Effector memory CD4-positive, alpha-beta T cell (primary cell): ENCODE data around the gene MAPKAP1.

ENCODE experiments used
- DNase-seq, 3 donors: peaks; one replicate each; pipeline ENCODE4 v3.0.0-alpha.2; 2020
- H3K27ac ChIP-seq: 2 replicates; pipeline ENCODE4 v1.7.0; 2013; ENCODE audit warnings: mild to moderate bottlenecking, low read length, moderate library complexity; ENCODE audit not compliant: insufficient read depth, poor library complexity, severe bottlenecking
- H3K27me3 ChIP-seq: replicated peaks from 2 replicates; pipeline ENCODE4 v1.7.0; 2013; ENCODE audit warnings: mild to moderate bottlenecking, low read length; ENCODE audit not compliant: insufficient read depth, control insufficient read depth, poor library complexity, severe bottlenecking
- H3K36me3 ChIP-seq: 2 replicates; pipeline ENCODE4 v1.7.0; 2013; ENCODE audit warnings: mild to moderate bottlenecking, low read length, moderate library complexity; ENCODE audit not compliant: control insufficient read depth, insufficient read depth
- H3K4me1 ChIP-seq: 2 replicates; pipeline ENCODE4 v1.7.0; 2013; ENCODE audit warnings: low read length, mild to moderate bottlenecking; ENCODE audit not compliant: control insufficient read depth, insufficient read depth, poor library complexity, severe bottlenecking
- H3K4me3 ChIP-seq: 2 replicates; pipeline ENCODE4 v1.7.0; 2013; ENCODE audit warnings: low read length, low read depth, mild to moderate bottlenecking; ENCODE audit not compliant: insufficient read depth, poor library complexity, severe bottlenecking
- H3K9me3 ChIP-seq: 2 replicates; pipeline ENCODE4 v1.7.0; 2013; ENCODE audit warnings: mild to moderate bottlenecking, low read length, moderate library complexity; ENCODE audit not compliant: control insufficient read depth

The MAPKAP1 gene

GRCh38 chr9:125440411-125440810 is 266.6 kb downstream of the MAPKAP1 start:
- Histone ChIP-seq H3K27ac (no peak overlapping the region), H3K27me3 (no peaks in the 10 kb centered on the region), H3K9me3 (no peaks in the 10 kb centered on the region), H3K4me1 (no peaks in the 10 kb centered on the region), H3K4me3 (no peak overlapping the region), H3K36me3 (peaks cover 24% of the 10 kb centered on the region)
- DNase-seq: no peak

GRCh38 chr9:125439434-125440272 is 267.4 kb downstream of the MAPKAP1 start:
- Histone ChIP-seq H3K27me3 (no peaks in the 10 kb centered on the region), H3K4me3 (no peak overlapping the region), H3K36me3 (peaks cover 20% of the 10 kb centered on the region), H3K4me1 (no peaks in the 10 kb centered on the region), H3K27ac (no peak overlapping the region), H3K9me3 (no peaks in the 10 kb centered on the region)
- DNase-seq: no peak

GRCh38 chr9:125438506-125439433 is 268.2 kb downstream of the MAPKAP1 start:
- H3K27ac ChIP-seq: no peak overlapping the region
- H3K9me3 ChIP-seq: no peaks in the 10 kb centered on the region
- H3K36me3 ChIP-seq: peaks cover 16% of the 10 kb centered on the region
- DNase-seq: no peak
- no peak overlapping the region for H3K4me3 ChIP-seq
- H3K27me3 ChIP-seq: no peaks in the 10 kb centered on the region
- no peaks in the 10 kb centered on the region for H3K4me1 ChIP-seq

GRCh38 chr9:125437771-125438221 is 269.2 kb downstream of the MAPKAP1 start:
- H3K27me3 ChIP-seq: no peaks in the 10 kb centered on the region
- no peak overlapping the region for H3K27ac ChIP-seq
- no peaks in the 10 kb centered on the region for H3K9me3 ChIP-seq
- DNase-seq: no peak
- H3K4me3 ChIP-seq: no peak overlapping the region
- peaks cover 16% of the 10 kb centered on the region for H3K36me3 ChIP-seq
- H3K4me1 ChIP-seq: no peaks in the 10 kb centered on the region

GRCh38 chr9:125436613-125437443 is 270.2 kb downstream of the MAPKAP1 start:
- DNase-seq: no peak

GRCh38 chr9:125435776-125436612 is 271.0 kb downstream of the MAPKAP1 start:
- no peak overlapping the region for H3K27ac ChIP-seq
- DNase-seq: no peak
- H3K36me3 ChIP-seq: peaks cover 16% of the 10 kb centered on the region
- no peaks in the 10 kb centered on the region for H3K4me1 ChIP-seq
- no peaks in the 10 kb centered on the region for H3K9me3 ChIP-seq
- H3K4me3 ChIP-seq: no peak overlapping the region
- no peaks in the 10 kb centered on the region for H3K27me3 ChIP-seq

More at GRCh38 chr9:125436613-125437443, 270.2 kb downstream of the MAPKAP1 start:
- Histone ChIP-seq H3K27me3 (no peaks in the 10 kb centered on the region), H3K9me3 (no peaks in the 10 kb centered on the region), H3K36me3 (peaks cover 16% of the 10 kb centered on the region), H3K4me1 (no peaks in the 10 kb centered on the region), H3K4me3 (no peak overlapping the region), H3K27ac (no peak overlapping the region)

- Histone ChIP-seq H3K4me1 (no peaks in the 10 kb centered on the region), H3K27ac (no peak overlapping the region), H3K27me3 (no peaks in the 10 kb centered on the region), H3K4me3 (no peak overlapping the region), H3K36me3 (peaks cover 11% of the 10 kb centered on the region), H3K9me3 (no peaks in the 10 kb centered on the region)
- no peak for DNase-seq
Measured at GRCh38 chr9:125434986-125435775, 271.8 kb downstream of the MAPKAP1 start.

- H3K27me3 ChIP-seq: no peaks in the 10 kb centered on the region
- no peaks in the 10 kb centered on the region for H3K36me3 ChIP-seq
- H3K4me3 ChIP-seq: no peak overlapping the region
- H3K9me3 ChIP-seq: no peaks in the 10 kb centered on the region
- no peak for DNase-seq
- no peaks in the 10 kb centered on the region for H3K4me1 ChIP-seq
- H3K27ac ChIP-seq: no peak overlapping the region
Measured at GRCh38 chr9:125433461-125434011, 273.5 kb downstream of the MAPKAP1 start.
